ENCODE results near the gene TMPO.
"Not testable (repeated sequence)": the region's sequence is repeated elsewhere in the genome, so short reads cannot be mapped to it uniquely, and the experiment has no call there.

TMPO gene

DNA sequence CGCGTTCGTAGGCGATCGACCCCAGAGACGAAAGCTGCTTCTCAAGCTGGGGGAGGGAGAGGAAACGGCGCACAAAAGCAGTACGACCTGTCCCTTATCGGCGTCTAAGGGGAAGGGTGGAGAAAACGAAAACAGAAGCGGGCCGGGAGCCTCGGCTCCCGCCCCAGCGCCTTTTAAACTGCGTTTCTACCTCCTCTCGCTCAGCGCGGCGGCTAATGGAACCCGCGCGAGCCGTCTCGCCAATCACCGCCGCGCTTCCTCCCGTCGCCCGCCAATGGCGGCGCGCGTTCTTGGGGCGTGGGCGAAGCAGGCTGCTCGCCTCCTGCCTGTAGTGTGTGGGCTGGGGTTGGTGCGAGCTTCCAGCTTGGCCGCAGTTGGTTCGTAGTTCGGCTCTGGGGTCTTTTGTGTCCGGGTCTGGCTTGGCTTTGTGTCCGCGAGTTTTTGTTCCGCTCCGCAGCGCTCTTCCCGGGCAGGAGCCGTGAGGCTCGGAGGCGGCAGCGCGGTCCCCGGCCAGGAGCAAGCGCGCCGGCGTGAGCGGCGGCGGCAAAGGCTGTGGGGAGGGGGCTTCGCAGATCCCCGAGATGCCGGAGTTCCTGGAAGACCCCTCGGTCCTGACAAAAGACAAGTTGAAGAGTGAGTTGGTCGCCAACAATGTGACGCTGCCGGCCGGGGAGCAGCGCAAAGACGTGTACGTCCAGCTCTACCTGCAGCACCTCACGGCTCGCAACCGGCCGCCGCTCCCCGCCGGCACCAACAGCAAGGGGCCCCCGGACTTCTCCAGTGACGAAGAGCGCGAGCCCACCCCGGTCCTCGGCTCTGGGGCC lies at the start of gene TMPO:
Gene TMPO (plus strand): TSS at position 304 of the 824 bp plus-strand sequence. CDS start 278 bp downstream, at position 582.
- peak; percentile 95 for DNase-seq

DNA sequence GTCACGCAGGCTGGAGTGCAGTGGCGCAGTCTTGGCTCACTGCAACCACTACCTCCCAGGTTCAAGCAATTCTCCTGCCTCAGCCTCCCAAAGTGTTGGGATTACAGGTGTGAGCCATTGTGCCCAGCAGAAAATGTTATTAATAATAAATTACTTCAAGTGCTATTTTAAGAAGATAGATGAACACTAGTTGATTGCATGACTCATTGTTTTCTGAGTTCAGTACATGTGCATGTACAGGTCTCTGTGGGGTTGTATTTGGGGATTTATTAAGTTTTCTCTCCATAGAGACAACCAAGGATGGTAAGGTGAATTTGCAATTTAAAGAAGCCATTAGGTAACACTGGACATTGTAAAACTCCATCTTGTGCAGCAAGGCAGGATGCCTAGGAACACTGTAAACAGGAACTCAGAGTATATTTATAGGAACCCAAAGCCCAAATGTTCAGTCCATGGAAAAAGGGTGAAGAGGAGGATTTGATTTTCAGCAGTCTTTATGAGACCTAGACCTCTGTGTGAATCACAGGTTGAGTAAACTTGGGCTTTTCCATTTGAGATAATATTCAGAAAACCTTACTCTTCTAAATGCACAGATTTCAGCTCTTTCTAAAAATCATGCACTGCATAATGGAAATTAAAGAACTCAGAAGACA lies 49.3 kb upstream of the TMPO start:
- DNase-seq = no peak

- no peak for DNase-seq
Observed at GRCh38 chr12:98466640-98467400, 48.6 kb upstream of the TMPO start.

DNA sequence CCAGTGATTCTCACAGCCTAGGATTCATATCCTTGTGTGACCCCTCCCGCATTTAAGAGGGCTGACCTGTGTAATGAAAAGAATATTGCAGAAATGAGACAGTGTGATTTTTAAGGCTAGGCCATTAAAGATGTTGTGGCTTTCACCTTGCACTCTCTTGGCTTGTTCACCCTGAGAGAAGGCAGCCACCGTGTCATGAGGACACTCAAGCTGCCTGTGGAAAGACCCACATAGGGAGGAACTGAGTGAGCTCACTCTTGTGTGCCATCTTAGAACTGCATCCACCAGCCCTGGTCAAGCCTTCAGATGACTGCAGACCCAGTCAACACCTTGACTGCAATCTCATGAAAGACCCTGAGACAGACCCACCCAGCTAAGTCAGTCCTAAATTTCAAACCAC lies 46.3 kb upstream of the TMPO start:
- no peak for DNase-seq

- no peak for DNase-seq
Observed at GRCh38 chr12:98470469-98471082, 44.8 kb upstream of the TMPO start.

DNA sequence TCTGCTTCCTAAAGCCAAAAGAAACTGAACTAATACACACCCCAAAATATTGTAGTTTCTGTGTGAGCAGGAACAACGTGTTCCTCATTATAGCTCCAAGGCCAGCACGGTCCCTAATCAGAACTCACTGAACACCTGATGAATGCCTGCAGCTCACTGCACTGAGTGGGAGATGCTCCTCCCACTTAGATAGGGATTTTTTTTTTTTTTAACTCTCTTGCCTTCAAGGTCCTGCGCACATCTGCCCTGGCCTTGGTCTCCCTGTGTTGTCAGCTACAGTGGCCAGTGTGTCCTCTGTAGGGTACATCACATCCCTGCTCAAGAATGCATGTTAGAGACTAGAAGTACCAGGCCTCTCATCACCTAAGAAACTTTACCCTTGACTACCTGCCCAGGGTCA lies 44.3 kb upstream of the TMPO start:
- DNase-seq = no peak

GRCh38 chr12:98475565-98475908 lies 39.9 kb upstream of the TMPO start:
- DNase-seq = no peak

GRCh38 chr12:98478606-98479005 lies 36.8 kb upstream of the TMPO start:
- DNase-seq = no peak

- no peak for DNase-seq
Observed at GRCh38 chr12:98483621-98484503, 31.5 kb upstream of the TMPO start.

- no peak for DNase-seq
Observed at GRCh38 chr12:98485792-98486340, 29.5 kb upstream of the TMPO start.

GRCh38 chr12:98488416-98488815 lies 27.0 kb upstream of the TMPO start:
- not testable (repeated sequence) for DNase-seq

GRCh38 chr12:98489176-98489575 lies 26.2 kb upstream of the TMPO start:
- no peak for DNase-seq

DNA sequence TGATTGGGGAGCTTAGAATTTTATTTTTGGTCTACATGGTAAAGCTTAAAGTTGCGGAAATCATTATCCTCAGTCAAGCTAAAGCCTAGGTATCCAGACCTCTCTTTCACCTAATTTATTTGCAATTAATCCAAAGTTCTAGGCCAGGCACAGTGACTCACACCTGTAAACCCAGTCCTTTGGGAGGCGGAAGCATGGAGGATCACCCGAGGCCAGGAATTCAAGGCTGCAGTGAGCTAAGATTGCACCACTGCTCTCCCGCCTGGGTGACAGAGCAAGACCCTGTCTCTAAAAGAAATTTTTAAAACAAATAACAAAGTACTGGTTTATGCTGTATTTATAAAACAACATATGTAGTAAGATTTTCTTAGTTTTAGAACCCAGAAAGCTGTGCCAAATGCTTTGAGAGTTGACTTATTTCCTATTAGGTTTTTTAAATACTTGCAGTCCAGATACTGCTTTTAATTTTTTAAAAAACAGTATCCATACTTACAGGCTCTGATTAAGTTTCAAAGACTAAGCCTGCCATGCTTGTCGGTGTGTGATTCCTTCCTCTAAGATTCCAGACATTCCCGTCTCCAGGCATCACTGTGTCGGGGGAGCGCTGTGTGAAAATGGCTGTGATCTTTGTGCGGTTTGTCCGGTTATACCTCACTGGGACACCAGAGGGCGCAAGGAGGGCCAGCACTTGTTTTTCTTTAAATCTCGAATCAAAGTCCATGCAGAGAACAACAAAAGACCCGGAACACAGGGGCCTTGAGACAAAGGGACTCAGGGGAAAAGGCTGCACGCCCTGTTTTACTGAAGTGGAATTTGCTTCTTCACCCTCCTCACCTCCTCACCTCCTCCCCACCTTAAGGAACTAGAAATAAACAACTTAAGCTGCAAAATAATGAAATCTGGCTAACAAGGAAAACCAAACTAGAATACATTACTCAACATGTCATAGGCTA lies 24.6 kb upstream of the TMPO start:
- peak; percentile 85 for DNase-seq

DNA sequence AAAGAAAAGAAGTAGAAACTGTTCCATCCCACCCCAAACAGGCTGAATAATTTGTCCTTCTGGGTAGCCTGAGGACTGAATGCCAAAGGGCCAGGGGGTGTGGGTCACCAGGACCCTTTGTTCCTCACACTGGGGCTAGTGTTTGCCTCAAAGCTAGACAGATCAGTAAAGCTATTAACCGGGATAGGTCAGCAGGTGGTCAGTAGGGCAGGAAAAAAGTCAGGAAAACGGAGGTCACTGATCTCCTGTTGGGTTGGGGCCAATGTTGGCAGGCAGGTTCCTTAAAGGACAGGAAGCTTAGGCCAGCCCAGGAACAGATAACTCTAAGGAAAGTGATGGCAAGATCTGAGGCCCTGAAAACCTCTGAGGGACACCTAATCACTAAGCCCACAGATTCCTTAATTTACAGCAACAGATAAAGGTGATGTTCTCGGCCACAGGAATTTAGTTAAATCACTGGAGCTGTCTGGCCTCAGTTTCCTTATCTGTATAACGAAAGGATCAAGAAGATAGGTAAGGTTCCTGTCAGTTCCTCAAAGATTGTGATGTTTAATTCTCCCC lies 22.7 kb upstream of the TMPO start:
- DNase-seq = no peak

- DNase-seq = not testable (repeated sequence)
Observed at GRCh38 chr12:98501266-98501629, 14.1 kb upstream of the TMPO start.

DNA sequence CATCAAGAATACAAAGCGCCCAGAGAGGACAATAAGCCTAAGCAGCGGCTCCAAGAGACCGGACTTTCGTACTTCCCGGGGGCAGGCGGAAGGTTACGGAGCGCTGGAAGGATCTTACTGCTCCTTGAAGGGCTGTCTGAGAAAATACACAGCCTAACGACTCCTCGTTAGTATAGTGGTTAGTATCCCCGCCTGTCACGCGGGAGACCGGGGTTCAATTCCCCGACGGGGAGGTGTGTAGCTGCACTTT lies 12.1 kb upstream of the TMPO start:
- DNase-seq = peak; percentile 91

- peak; percentile 92 for DNase-seq
Observed at GRCh38 chr12:98503592-98504367, 11.6 kb upstream of the TMPO start.

- DNase-seq = no peak
Observed at GRCh38 chr12:98504368-98504617, 11.1 kb upstream of the TMPO start.

DNA sequence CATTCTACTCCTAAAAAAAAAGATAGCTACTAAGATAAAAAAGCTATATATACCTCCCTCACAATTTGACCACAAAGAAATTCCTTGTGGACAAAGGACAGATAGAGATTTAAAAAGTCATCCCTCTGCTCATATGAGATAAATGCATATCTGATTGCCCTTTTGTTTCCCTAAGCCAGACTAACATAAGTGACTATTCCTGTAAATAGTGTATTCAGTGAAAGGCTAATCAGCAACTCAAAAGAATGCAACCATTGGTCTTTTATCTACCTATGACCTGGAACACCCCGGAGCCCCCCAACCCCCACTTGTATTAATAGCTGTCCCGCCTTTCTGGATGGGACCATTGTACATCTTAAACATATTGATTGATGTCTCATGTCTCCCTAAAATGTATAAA lies 6.3 kb upstream of the TMPO start:
- DNase-seq = no peak

- DNase-seq = not testable (repeated sequence)
Observed at GRCh38 chr12:98511806-98512205, 3.6 kb upstream of the TMPO start.
